HepG2 (cell line): ENCODE results near the gene FRK. TPM values are rescaled to one million over a fixed set of nuclear protein-coding genes. Genes with fewer than 3 reads are reported as not detected.

Experiments used
- ATAC-seq: fragments of 200-7000 bp; cut with Tn5 transposase; 3 replicates; pipeline ENCODE4 v1.9.1; 2020; ENCODE audit warnings: mild to moderate bottlenecking, moderate library complexity
- BruUV-seq: library from RNA; stranded (reverse); fragments of 400-500 nt; replicated peaks from 2 replicates; lab custom pipeline; 2021; lab: Mats Ljungman, UMichigan
- CTCF ChIA-PET: fragments of 300-600 bp; formaldehyde crosslinking; extraction: SDS; loops from one replicate; lab custom pipeline; 2021; ENCODE audit warnings: low total read pairs, inconsistent platforms, low intra/inter-chr PET ratio; lab: Yijun Ruan, JAX
- POLR2A ChIA-PET: fragments of 350-600 bp; sonication (Branson Sonifier 250); formaldehyde crosslinking; loops from one replicate; lab custom pipeline; 2020; ENCODE audit warnings: antibody characterized with exemption, inconsistent platforms; lab: Yijun Ruan, JAX
- DNase-seq: peaks from one replicate; pipeline ENCODE4 v3.0.0-alpha.2; 2015; ENCODE audit warnings: low spot score
- FAIRE-seq: peaks from 3 replicates; lab custom pipeline; 2011; peaks lifted over from hg19 to GRCh38; lab: Jason Lieb, UNC
- H2AFZ ChIP-seq: one replicate; pipeline ENCODE4 v1.6.1; 2011; ENCODE audit warnings: low read length, inconsistent platforms
- H3K27ac ChIP-seq: fragments of 300-600 bp; 3 replicates; pipeline ENCODE4 v1.8.0; 2011; ENCODE audit warnings: mixed run types, mild to moderate bottlenecking, mixed read lengths, low read length, inconsistent platforms; ENCODE audit not compliant: insufficient read depth; ENCODE audit errors: extremely low read length
- H3K27me3 ChIP-seq, 2 experiments: fragments of 200-600 bp in 1 of 2; 2 replicates in 1 of 2; 3 replicates in 1 of 2; pipeline versions ENCODE4 v1.6.0 to v1.8.0; 2011; ENCODE audit warnings: low read length in 2 of 2, mild to moderate bottlenecking in 2 of 2, moderate library complexity in 2 of 2, inconsistent platforms in 1 of 2; ENCODE audit not compliant: insufficient read depth in 2 of 2, control insufficient read depth in 1 of 2
- H3K36me3 ChIP-seq, 2 experiments: fragments of 200-600 bp in 1 of 2; replicated peaks in 1 of 2; 2 replicates in 1 of 2; 3 replicates in 1 of 2; pipeline versions ENCODE4 v1.5.1 to v1.8.0; 2011; ENCODE audit warnings: low read length in 2 of 2, inconsistent platforms in 1 of 2; ENCODE audit not compliant: insufficient read depth in 2 of 2, control insufficient read depth in 1 of 2
- H3K4me1 ChIP-seq: 2 replicates; pipeline ENCODE4 v1.5.1; 2012; ENCODE audit warnings: low read length, inconsistent platforms; ENCODE audit not compliant: insufficient read depth
- H3K4me2 ChIP-seq: 2 replicates; pipeline ENCODE4 v1.6.0; 2011; ENCODE audit warnings: low read depth, low read length, inconsistent platforms
- H3K4me3 ChIP-seq, 3 experiments: fragments of 200-600 bp in 1 of 3; sonication (generic), shearing (Covaris generic) in 1 of 3; replicated peaks in 1 of 3; 2 replicates each; pipeline ENCODE4 v1.5.1; 2011 to 2016; ENCODE audit warnings: low read length in 3 of 3, inconsistent platforms in 2 of 3, low read depth in 2 of 3, mild to moderate bottlenecking in 2 of 3, control low read depth in 1 of 3, mixed read lengths in 1 of 3; ENCODE audit not compliant: insufficient read depth in 1 of 3
- H3K79me2 ChIP-seq: one replicate; pipeline ENCODE4 v1.6.1; 2011; ENCODE audit warnings: low read length, inconsistent platforms; ENCODE audit not compliant: insufficient read depth
- H3K9ac ChIP-seq: 2 replicates; pipeline ENCODE4 v1.6.0; 2011; ENCODE audit warnings: mild to moderate bottlenecking, low read depth, low read length, inconsistent platforms; ENCODE audit not compliant: insufficient read depth
- H3K9me3 ChIP-seq: 2 replicates; pipeline ENCODE4 v1.5.1; 2012; ENCODE audit warnings: mild to moderate bottlenecking, low read length
- H4K20me1 ChIP-seq: 2 replicates; pipeline ENCODE4 v1.6.0; 2011; ENCODE audit warnings: inconsistent platforms, mild to moderate bottlenecking, low read length, moderate library complexity; ENCODE audit not compliant: insufficient read depth
- ATM ChIP-seq: fragments of 450-650 bp; IDR thresholded peaks from 2 replicates; pipeline ENCODE4 v1.7.1; 2017; ENCODE audit warnings: mild to moderate bottlenecking, borderline replicate concordance
- CENPX ChIP-seq: sonication (generic); formaldehyde crosslinking; IDR thresholded peaks from 2 replicates; pipeline ENCODE4 v1.9.0; 2021; ENCODE audit warnings: mild to moderate bottlenecking, missing genetic modification reagents, moderate library complexity
- GATAD1 ChIP-seq: IDR thresholded peaks from 2 replicates; pipeline ENCODE4 v1.6.1; 2016; ENCODE audit warnings: missing genetic modification reagents, missing compliant biosample characterization
- GATAD2A ChIP-seq: IDR thresholded peaks from 2 replicates; pipeline ENCODE4 v1.6.1; 2016
- SRSF9 ChIP-seq: fragments of 200-400 bp; formaldehyde crosslinking; IDR thresholded peaks from 2 replicates; pipeline ENCODE4 v1.6.1; 2018; ENCODE audit warnings: borderline replicate concordance, mild to moderate bottlenecking, low read depth, low read length; ENCODE audit not compliant: insufficient read depth, poor library complexity, severe bottlenecking
- ZNF124 ChIP-seq: sonication (generic); formaldehyde crosslinking; IDR thresholded peaks from 2 replicates; pipeline ENCODE4 v1.4.0; 2020; ENCODE audit warnings: missing genetic modification reagents
- ZNF431 ChIP-seq: sonication (generic); formaldehyde crosslinking; IDR thresholded peaks from 2 replicates; pipeline ENCODE4 v1.9.0; 2022; ENCODE audit warnings: missing genetic modification reagents, low read depth, mild to moderate bottlenecking, borderline replicate concordance
- ZNF720 ChIP-seq: sonication (generic); formaldehyde crosslinking; IDR thresholded peaks from 2 replicates; pipeline ENCODE4 v1.4.0; 2020; ENCODE audit warnings: missing genetic modification reagents
- in situ Hi-C: cut with HindIII; loops from 2 replicates; pipeline ENCODE4 v1.10.0; 2017; ENCODE audit warnings: low pct_unique_long_range_greater_than_20kb; ENCODE audit not compliant: extremely low pct_ligation_motif_present
- intact Hi-C: fragments of 100-400 bp; cut with micrococcal nuclease; formaldehyde crosslinking; loops from one replicate; pipeline ENCODE4 v1.10.0; 2022; ENCODE audit not compliant: unreplicated experiment
- polyA plus RNA-seq, 8 experiments: library from polyadenylated mRNA; depleted of rRNA in 3 of 8; stranded (reverse) in 7 of 8; unstranded in 1 of 8; fragments of >200 nt; fragmentation: Illumina TruSeq in 4 of 8; extraction: Trizol in 4 of 8; gene quantifications; 2 replicates each; pipeline versions ENCODE4 v1.2.1 to v1.2.3, GENCODE V29; 2011 to 2016; ENCODE audit warnings: low read depth in 4 of 8, missing spikeins in 1 of 8, mixed read lengths in 1 of 8; ENCODE audit not compliant: insufficient read depth in 1 of 8
- total RNA-seq, 5 experiments: library from RNA; depleted of rRNA; stranded (reverse); fragments of >200 nt; fragmentation: Illumina TruSeq; extraction: Trizol; gene quantifications; 2 replicates each; pipeline ENCODE4 v1.2.3, GENCODE V29; 2016; ENCODE audit warnings: low read depth in 1 of 5
- TF ChIP-seq, protein P1 (sequence below): sonication (generic); formaldehyde crosslinking; IDR thresholded peaks from 2 replicates; pipeline ENCODE4 v1.5.1; 2020; ENCODE audit warnings: missing genetic modification reagents, mild to moderate bottlenecking, borderline replicate concordance
- TF ChIP-seq, protein P2 (sequence below): IDR thresholded peaks from 2 replicates; pipeline ENCODE4 v1.6.1; 2012; ENCODE audit warnings: low read depth, low read length, improper control_type of control experiment
- TF ChIP-seq, protein P3 (sequence below): sonication (generic); formaldehyde crosslinking; IDR thresholded peaks from 2 replicates; pipeline ENCODE4 v1.4.0; 2020; ENCODE audit warnings: mild to moderate bottlenecking, missing genetic modification reagents
- TF ChIP-seq, protein P4 (sequence below): sonication (generic); formaldehyde crosslinking; IDR thresholded peaks from 2 replicates; pipeline ENCODE4 v1.5.1; 2020; ENCODE audit warnings: mild to moderate bottlenecking, missing genetic modification reagents, borderline replicate concordance

The FRK gene
- total and polyA plus RNA-seq, 2 of the 13 experiments (the other 11 are each of a cell fraction or from before 2014, with no cell fraction given): 1.3 to 2.9 TPM

DNA sequence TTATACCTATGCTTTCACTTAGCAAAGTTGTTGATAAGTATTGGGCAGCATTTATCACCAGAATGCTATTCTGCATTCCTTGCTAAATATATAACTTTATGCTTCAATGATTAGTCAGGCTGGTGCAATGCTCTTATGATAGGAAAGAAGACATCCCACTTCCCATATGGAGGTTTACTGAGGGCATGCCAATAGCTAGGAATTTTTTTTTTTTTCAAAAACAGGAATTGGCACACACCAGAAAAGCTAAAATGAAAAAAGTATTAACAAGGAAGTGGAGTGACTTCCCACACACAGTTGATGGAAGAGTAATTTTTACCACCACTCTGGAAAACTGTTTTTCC is 90.8 kb downstream of the FRK start:
- POLR2A ChIA-PET: no interaction called here
- Histone ChIP-seq H3K79me2 (no peaks in the 10 kb centered on the region), H3K36me3 (peaks cover 2 to 5% of the 10 kb centered on the region in 2 experiments; a peak in 1 of 5 replicates), H4K20me1 (no peaks in the 10 kb centered on the region), H3K4me2 (no peak overlapping the region), H3K9me3 (no peaks in the 10 kb centered on the region), H3K27ac (no peak overlapping the region), H3K9ac (no peak overlapping the region), H3K4me3 (no peak overlapping the region), H3K4me1 (peaks cover 7% of the 10 kb centered on the region; the same call in 1 of the 2 replicates), H2AFZ (no peak overlapping the region), H3K27me3 (no peaks in the 10 kb centered on the region)
- in situ Hi-C loops: no loop called here
- ATAC-seq (no peak), FAIRE-seq (no peak), DNase-seq (no peak)
- BruUV-seq: no TSS peak
- CTCF ChIA-PET: no interaction called here
- intact Hi-C loops: no loop called here
- TF ChIP-seq, protein P1, sequence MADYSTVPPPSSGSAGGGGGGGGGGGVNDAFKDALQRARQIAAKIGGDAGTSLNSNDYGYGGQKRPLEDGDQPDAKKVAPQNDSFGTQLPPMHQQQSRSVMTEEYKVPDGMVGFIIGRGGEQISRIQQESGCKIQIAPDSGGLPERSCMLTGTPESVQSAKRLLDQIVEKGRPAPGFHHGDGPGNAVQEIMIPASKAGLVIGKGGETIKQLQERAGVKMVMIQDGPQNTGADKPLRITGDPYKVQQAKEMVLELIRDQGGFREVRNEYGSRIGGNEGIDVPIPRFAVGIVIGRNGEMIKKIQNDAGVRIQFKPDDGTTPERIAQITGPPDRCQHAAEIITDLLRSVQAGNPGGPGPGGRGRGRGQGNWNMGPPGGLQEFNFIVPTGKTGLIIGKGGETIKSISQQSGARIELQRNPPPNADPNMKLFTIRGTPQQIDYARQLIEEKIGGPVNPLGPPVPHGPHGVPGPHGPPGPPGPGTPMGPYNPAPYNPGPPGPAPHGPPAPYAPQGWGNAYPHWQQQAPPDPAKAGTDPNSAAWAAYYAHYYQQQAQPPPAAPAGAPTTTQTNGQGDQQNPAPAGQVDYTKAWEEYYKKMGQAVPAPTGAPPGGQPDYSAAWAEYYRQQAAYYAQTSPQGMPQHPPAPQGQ (CRISPR knock-in tag): no peak
- no peak for TF ChIP-seq GATAD2A (CRISPR knock-in tag)
- TF ChIP-seq ATM: no peak
- TF ChIP-seq, protein P2, sequence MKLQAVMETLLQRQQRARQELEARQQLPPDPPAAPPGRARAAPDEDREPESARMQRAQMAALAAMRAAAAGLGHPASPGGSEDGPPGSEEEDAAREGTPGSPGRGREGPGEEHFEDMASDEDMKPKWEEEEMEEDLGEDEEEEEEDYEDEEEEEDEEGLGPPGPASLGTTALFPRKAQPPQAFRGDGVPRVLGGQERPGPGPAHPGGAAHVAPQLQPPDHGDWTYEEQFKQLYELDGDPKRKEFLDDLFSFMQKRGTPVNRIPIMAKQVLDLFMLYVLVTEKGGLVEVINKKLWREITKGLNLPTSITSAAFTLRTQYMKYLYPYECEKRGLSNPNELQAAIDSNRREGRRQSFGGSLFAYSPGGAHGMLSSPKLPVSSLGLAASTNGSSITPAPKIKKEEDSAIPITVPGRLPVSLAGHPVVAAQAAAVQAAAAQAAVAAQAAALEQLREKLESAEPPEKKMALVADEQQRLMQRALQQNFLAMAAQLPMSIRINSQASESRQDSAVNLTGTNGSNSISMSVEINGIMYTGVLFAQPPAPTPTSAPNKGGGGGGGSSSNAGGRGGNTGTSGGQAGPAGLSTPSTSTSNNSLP: no peak
- TF ChIP-seq, protein P3, sequence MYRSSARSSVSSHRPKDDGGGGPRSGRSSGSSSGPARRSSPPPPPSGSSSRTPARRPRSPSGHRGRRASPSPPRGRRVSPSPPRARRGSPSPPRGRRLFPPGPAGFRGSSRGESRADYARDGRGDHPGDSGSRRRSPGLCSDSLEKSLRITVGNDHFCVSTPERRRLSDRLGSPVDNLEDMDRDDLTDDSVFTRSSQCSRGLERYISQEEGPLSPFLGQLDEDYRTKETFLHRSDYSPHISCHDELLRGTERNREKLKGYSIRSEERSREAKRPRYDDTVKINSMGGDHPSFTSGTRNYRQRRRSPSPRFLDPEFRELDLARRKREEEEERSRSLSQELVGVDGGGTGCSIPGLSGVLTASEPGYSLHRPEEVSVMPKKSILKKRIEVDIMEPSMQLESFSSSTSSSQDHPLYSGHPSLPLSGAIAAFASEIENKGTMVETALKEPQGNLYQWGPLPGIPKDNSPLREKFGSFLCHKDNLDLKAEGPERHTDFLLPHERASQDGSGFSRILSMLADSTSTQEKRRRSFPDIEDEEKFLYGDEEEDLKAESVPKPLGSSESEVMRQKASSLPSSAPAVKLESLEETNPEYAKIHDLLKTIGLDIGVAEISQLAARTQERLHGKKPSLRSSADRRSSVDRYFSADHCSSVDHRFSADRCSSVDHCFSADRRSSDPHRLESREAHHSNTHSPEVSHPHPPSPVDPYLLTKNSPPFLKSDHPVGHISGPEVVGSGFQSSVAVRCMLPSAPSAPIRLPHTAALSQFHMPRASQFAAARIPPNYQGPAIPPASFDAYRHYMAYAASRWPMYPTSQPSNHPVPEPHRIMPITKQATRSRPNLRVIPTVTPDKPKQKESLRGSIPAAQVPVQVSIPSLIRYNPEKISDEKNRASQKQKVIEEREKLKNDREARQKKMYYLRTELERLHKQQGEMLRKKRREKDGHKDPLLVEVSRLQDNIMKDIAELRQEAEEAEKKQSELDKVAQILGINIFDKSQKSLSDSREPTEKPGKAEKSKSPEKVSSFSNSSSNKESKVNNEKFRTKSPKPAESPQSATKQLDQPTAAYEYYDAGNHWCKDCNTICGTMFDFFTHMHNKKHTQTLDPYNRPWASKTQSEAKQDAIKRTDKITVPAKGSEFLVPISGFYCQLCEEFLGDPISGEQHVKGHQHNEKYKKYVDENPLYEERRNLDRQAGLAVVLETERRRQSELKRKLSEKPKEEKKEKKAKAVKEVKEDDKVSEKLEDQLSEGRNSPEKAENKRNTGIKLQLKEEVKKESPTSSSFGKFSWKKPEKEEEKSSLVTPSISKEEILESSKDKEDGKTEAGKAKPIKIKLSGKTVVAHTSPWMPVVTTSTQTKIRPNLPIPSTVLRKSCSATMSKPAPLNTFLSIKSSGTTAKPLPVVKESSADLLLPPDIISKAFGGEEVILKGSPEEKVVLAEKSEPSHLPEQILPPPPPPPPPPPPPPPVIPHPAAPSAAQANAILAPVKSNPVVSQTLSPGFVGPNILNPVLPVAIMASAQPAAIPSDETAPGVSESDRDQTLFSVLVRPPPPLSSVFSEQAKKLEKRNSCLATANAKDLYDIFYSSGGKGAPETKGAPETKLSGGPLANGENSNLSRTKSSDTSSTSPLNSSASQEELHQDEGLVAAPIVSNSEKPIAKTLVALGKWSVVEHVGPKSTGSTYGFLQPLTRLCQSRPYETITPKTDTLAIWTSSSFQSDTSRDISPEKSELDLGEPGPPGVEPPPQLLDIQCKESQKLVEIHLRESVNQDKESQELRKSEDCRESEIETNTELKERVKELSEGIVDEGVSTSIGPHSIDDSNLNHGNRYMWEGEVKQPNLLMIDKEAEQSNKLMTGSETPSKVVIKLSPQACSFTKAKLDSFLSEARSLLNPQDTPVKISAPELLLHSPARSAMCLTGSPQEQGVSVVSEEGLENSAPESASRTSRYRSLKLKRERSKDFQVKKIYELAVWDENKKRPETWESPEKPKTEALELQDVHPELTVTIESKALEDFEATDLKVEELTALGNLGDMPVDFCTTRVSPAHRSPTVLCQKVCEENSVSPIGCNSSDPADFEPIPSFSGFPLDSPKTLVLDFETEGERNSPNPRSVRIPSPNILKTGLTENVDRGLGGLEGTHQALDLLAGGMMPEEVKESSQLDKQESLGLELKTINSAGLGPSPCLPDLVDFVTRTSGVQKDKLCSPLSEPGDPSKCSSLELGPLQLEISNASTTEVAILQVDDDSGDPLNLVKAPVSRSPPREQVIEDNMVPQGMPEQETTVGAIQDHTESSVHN (CRISPR knock-in tag): no peak
- no peak for TF ChIP-seq ZNF124 (CRISPR knock-in tag)
- no peak for TF ChIP-seq SRSF9
- no peak for TF ChIP-seq ZNF720 (CRISPR knock-in tag)
- TF ChIP-seq GATAD1 (CRISPR knock-in tag): no peak
- TF ChIP-seq, protein P4, sequence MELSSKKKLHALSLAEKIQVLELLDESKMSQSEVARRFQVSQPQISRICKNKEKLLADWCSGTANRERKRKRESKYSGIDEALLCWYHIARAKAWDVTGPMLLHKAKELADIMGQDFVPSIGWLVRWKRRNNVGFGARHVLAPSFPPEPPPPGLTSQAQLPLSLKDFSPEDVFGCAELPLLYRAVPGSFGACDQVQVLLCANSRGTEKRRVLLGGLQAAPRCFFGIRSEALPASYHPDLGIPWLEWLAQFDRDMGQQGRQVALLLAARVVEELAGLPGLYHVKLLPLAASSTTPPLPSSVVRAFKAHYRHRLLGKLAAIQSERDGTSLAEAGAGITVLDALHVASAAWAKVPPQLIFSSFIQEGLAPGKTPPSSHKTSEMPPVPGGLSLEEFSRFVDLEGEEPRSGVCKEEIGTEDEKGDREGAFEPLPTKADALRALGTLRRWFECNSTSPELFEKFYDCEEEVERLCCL (CRISPR knock-in tag): no peak
- no peak for TF ChIP-seq CENPX (CRISPR knock-in tag)
- TF ChIP-seq ZNF431: no peak
